HepG2 (cell line): ENCODE results near the gene SASS6. TPM values are rescaled to one million over a fixed set of nuclear protein-coding genes. Genes with fewer than 3 reads are reported as not detected.

Experiments
- DDIT3 ChIP-seq: sonication (generic); formaldehyde crosslinking; IDR thresholded peaks from 2 replicates; pipeline ENCODE4 v1.4.0; 2020; ENCODE audit warnings: mild to moderate bottlenecking, missing genetic modification reagents
- FOSL2 ChIP-seq: sonication (generic); formaldehyde crosslinking; IDR thresholded peaks from 2 replicates; pipeline ENCODE4 v1.4.0; 2020; ENCODE audit warnings: missing genetic modification reagents
- KDM4B ChIP-seq: sonication (generic); formaldehyde crosslinking; IDR thresholded peaks from 2 replicates; pipeline ENCODE4 v1.4.0; 2020; ENCODE audit warnings: missing genetic modification reagents
- RBM22 ChIP-seq: fragments of 200-400 bp; formaldehyde crosslinking; optimal IDR thresholded peaks from 2 replicates; pipeline ENCODE3; 2017; ENCODE audit warnings: mild to moderate bottlenecking, low read length, moderate library complexity
- RXRA ChIP-seq: sonication (generic); formaldehyde crosslinking; IDR thresholded peaks from 2 replicates; pipeline ENCODE4 v1.5.1; 2020; ENCODE audit warnings: missing genetic modification reagents
- SKI ChIP-seq: fragments of 450-650 bp; IDR thresholded peaks from one replicate; pipeline ENCODE4 v1.6.1; 2018; ENCODE audit warnings: mild to moderate bottlenecking; ENCODE audit not compliant: partially characterized antibody
- TCF12 ChIP-seq, 2 experiments: fragments of 450-650 bp in 1 of 2; sonication (generic) in 1 of 2; formaldehyde crosslinking in 1 of 2; IDR thresholded peaks; 2 replicates each; pipeline versions ENCODE4 v1.6.1 to v1.8.0; 2017 to 2022; ENCODE audit warnings: antibody characterized with exemption in 1 of 2, mild to moderate bottlenecking in 1 of 2, missing genetic modification reagents in 1 of 2, moderate library complexity in 1 of 2
- ZBTB2 ChIP-seq: sonication (generic); formaldehyde crosslinking; IDR thresholded peaks from 2 replicates; pipeline ENCODE4 v1.8.0; 2022; ENCODE audit warnings: low read depth, missing genetic modification reagents
- ZNF263 ChIP-seq: sonication (generic); formaldehyde crosslinking; IDR thresholded peaks from 2 replicates; pipeline ENCODE4 v1.4.0; 2020; ENCODE audit warnings: missing genetic modification reagents
- ZNF460 ChIP-seq: sonication (generic); formaldehyde crosslinking; IDR thresholded peaks from 2 replicates; pipeline ENCODE4 v1.5.1; 2020; ENCODE audit warnings: missing genetic modification reagents, mild to moderate bottlenecking, borderline replicate concordance
- ZNF563 ChIP-seq: sonication (generic); formaldehyde crosslinking; IDR thresholded peaks from 2 replicates; pipeline ENCODE4 v1.8.0; 2022; ENCODE audit warnings: mild to moderate bottlenecking, moderate library complexity, missing genetic modification reagents
- ZNF614 ChIP-seq: IDR thresholded peaks from 2 replicates; pipeline ENCODE4 v1.6.1; 2018; ENCODE audit warnings: missing biosample characterization, missing genetic modification reagents, inconsistent platforms, borderline replicate concordance
- ZNF724P ChIP-seq: sonication (generic); formaldehyde crosslinking; IDR thresholded peaks from 2 replicates; pipeline ENCODE4 v1.8.0; 2022; ENCODE audit warnings: missing genetic modification reagents, borderline replicate concordance
- ZNF770 ChIP-seq: sonication (generic); formaldehyde crosslinking; IDR thresholded peaks from 2 replicates; pipeline ENCODE4 v1.5.0; 2020; ENCODE audit warnings: mild to moderate bottlenecking, missing genetic modification reagents
- polyA plus RNA-seq, 8 experiments: library from polyadenylated mRNA; depleted of rRNA in 3 of 8; stranded (reverse) in 7 of 8; unstranded in 1 of 8; fragments of >200 nt; fragmentation: Illumina TruSeq in 4 of 8; extraction: Trizol in 4 of 8; gene quantifications; 2 replicates each; pipeline versions ENCODE4 v1.2.1 to v1.2.3, GENCODE V29; 2011 to 2016; ENCODE audit warnings: low read depth in 4 of 8, missing spikeins in 1 of 8, mixed read lengths in 1 of 8; ENCODE audit not compliant: insufficient read depth in 1 of 8
- total RNA-seq, 5 experiments: library from RNA; depleted of rRNA; stranded (reverse); fragments of >200 nt; fragmentation: Illumina TruSeq; extraction: Trizol; gene quantifications; 2 replicates each; pipeline ENCODE4 v1.2.3, GENCODE V29; 2016; ENCODE audit warnings: low read depth in 1 of 5
- TF ChIP-seq, protein P1 (sequence below): sonication (generic); formaldehyde crosslinking; IDR thresholded peaks from 2 replicates; pipeline ENCODE4 v1.5.0; 2020; ENCODE audit warnings: mild to moderate bottlenecking, missing genetic modification reagents
- TF ChIP-seq, protein P2 (sequence below): sonication (generic); formaldehyde crosslinking; IDR thresholded peaks from 2 replicates; pipeline ENCODE4 v1.4.0; 2020; ENCODE audit warnings: missing genetic modification reagents, borderline replicate concordance

SASS6 gene
- total and polyA plus RNA-seq, 2 of the 13 experiments (the other 11 are each of a cell fraction or from before 2014, with no cell fraction given) = 2.3 to 10.7 TPM

GRCh38 chr1:100132566-100133477, at the start of gene SASS6, which contains the start of gene TRMT13 (continued):
- TF ChIP-seq ZNF460 (CRISPR knock-in tag) (no peak; the same call in 1 of the 2 replicates), TCF12 (IDR thresholded peaks at IDR 0.05) (no peak), TCF12 (CRISPR knock-in tag; IDR thresholded peaks at IDR 0.05) (no peak), RXRA (CRISPR knock-in tag) (peak; percentile 62; the same call in 1 of the 2 replicates), FOSL2 (CRISPR knock-in tag) (peak; percentile 35), ZNF563 (CRISPR knock-in tag) (peak; percentile 65; the same call in 1 of the 2 replicates), ZNF614 (peak; percentile 91; the same call in 1 of the 2 replicates), SKI (peak; percentile 44), ZNF263 (no peak; the same call in 1 of the 2 replicates), ZNF724P (CRISPR knock-in tag) (0 out of 2 replicates have a peak, but pooled peaks have one; percentile 33), ZBTB2 (CRISPR knock-in tag) (no peak), DDIT3 (CRISPR knock-in tag) (no peak), ZNF770 (CRISPR knock-in tag) (peak; percentile 47; the same call in 1 of the 2 replicates), RBM22 (no peak), KDM4B (CRISPR knock-in tag) (0 out of 2 replicates have a peak, but pooled peaks have one; percentile 15)
- TF ChIP-seq, protein P1, sequence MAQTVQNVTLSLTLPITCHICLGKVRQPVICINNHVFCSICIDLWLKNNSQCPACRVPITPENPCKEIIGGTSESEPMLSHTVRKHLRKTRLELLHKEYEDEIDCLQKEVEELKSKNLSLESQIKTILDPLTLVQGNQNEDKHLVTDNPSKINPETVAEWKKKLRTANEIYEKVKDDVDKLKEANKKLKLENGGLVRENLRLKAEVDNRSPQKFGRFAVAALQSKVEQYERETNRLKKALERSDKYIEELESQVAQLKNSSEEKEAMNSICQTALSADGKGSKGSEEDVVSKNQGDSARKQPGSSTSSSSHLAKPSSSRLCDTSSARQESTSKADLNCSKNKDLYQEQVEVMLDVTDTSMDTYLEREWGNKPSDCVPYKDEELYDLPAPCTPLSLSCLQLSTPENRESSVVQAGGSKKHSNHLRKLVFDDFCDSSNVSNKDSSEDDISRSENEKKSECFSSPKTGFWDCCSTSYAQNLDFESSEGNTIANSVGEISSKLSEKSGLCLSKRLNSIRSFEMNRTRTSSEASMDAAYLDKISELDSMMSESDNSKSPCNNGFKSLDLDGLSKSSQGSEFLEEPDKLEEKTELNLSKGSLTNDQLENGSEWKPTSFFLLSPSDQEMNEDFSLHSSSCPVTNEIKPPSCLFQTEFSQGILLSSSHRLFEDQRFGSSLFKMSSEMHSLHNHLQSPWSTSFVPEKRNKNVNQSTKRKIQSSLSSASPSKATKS (CRISPR knock-in tag) = peak; percentile 53; the same call in 1 of the 2 replicates
- TF ChIP-seq, protein P2, sequence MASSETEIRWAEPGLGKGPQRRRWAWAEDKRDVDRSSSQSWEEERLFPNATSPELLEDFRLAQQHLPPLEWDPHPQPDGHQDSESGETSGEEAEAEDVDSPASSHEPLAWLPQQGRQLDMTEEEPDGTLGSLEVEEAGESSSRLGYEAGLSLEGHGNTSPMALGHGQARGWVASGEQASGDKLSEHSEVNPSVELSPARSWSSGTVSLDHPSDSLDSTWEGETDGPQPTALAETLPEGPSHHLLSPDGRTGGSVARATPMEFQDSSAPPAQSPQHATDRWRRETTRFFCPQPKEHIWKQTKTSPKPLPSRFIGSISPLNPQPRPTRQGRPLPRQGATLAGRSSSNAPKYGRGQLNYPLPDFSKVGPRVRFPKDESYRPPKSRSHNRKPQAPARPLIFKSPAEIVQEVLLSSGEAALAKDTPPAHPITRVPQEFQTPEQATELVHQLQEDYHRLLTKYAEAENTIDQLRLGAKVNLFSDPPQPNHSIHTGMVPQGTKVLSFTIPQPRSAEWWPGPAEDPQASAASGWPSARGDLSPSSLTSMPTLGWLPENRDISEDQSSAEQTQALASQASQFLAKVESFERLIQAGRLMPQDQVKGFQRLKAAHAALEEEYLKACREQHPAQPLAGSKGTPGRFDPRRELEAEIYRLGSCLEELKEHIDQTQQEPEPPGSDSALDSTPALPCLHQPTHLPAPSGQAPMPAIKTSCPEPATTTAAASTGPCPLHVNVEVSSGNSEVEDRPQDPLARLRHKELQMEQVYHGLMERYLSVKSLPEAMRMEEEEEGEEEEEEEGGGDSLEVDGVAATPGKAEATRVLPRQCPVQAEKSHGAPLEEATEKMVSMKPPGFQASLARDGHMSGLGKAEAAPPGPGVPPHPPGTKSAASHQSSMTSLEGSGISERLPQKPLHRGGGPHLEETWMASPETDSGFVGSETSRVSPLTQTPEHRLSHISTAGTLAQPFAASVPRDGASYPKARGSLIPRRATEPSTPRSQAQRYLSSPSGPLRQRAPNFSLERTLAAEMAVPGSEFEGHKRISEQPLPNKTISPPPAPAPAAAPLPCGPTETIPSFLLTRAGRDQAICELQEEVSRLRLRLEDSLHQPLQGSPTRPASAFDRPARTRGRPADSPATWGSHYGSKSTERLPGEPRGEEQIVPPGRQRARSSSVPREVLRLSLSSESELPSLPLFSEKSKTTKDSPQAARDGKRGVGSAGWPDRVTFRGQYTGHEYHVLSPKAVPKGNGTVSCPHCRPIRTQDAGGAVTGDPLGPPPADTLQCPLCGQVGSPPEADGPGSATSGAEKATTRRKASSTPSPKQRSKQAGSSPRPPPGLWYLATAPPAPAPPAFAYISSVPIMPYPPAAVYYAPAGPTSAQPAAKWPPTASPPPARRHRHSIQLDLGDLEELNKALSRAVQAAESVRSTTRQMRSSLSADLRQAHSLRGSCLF (CRISPR knock-in tag) = 0 out of 2 replicates have a peak, but pooled peaks have one; percentile 72
